GM21528 (cell line): ENCODE results near the gene GHRHR.

Experiments
- ATAC-seq: cut with Tn5 transposase; IDR thresholded peaks from one replicate; pipeline ENCODE4 v1.9.1; 2021; ENCODE audit warnings: mild to moderate bottlenecking, moderate library complexity; ENCODE audit not compliant: unreplicated experiment, low FRiP score

The GHRHR gene

GRCh38 chr7:30998180-30998579 is 34.4 kb downstream of the GHRHR start:
- ATAC-seq, result no peak

DNA sequence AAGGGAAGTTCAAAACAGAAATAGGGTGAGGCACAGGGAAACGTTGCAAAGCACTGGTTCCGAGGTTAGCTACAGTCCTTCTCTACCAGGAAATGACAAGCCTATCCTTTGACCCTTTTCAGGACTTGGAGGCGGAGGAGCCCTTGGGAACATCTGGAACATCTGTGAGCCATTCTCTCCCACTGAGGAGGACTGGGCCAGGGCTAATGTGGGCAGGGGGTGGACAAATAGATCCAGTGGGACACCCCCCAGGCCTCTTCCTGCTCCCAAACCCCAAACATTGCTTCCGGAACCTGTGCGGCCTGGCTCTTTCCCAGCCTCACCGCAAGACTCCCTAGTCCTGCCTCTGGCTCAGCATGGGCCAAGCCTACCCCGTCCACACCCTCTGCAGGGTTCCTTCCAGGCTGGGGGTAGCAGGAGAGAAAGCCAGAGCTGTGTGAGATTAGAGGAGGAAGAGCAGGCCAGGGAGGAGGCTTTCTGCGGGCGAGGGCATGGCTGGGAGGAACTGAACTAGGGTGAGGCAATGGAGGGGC is 36.5 kb downstream of the GHRHR start:
- ATAC-seq, result no peak

DNA sequence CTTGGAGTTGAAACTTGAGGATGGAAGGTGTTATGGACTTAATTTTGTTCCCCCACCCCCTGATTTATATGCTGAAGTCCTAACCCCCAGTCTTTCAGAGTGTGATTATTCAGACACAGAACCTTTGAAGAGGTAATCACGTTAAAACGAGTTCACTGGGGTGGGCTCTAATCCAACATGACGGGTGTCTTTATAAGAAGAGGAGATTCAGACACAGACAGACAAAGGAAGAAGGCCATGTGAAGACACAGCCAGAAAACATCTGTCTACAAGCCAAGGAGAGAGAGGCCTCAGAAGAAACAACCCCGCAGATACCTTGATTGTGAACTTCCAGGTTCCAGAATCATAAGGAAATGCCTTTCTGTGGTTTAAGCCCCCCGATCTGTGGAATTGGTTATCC is 37.0 kb downstream of the GHRHR start:
- no peak for ATAC-seq

DNA sequence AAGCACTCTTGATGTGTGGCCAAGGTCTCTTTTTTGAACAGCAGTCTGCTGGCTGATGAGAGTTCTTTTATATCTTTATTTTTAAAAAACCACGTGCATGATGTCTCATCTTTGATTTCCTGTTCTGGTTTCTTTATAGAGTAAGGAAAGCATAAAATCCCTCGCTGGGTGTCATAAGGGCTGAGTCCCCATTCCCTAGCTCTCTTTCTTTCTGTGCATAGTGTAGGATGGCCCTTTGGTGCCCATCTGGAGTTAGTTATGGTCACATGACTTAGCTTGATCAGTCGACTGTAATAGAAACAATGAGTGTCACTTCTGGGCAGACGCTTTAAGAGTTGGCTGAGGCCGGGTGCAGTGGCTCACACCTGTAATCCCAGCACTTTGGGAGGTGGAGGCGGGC is 38.5 kb downstream of the GHRHR start:
- ATAC-seq, result no peak

DNA sequence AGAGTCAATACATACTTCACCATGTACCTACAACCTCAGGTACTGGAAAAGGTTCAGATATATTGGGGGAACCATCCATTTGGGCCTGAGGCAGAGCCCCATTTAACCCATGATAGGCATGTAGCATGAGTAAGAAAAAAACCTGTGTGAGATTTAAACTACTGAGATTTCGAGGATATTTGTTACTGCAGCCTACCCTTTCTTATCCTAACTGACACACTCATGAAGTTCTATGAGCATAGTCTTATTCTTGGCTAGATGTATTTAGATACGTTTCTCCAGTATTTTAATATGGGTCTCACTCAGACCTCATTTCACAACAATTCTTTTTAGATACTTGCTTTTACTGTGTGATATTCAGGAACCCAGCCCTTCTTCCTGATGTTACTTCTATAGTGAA is 39.3 kb downstream of the GHRHR start:
- ATAC-seq, result no peak

DNA sequence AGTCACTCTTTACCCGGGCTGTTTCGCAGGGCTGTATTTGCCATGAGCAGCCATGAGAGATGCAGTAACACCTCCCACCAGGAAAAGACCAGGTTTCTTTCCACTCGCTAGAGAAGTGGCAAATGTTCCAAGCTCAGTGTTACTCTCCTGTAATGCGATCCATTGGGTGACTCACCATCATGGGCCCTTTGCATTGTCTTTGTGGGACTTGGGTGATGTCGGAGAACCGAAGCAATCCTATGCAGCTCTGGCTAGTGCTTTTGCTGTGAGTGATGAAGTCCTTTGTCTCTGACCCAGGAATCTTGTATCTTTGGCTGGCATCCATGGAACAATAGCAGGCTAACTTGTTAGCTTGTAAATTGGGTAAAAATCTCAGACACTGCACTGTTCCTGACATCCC is 40.0 kb downstream of the GHRHR start:
- ATAC-seq, result no peak

DNA sequence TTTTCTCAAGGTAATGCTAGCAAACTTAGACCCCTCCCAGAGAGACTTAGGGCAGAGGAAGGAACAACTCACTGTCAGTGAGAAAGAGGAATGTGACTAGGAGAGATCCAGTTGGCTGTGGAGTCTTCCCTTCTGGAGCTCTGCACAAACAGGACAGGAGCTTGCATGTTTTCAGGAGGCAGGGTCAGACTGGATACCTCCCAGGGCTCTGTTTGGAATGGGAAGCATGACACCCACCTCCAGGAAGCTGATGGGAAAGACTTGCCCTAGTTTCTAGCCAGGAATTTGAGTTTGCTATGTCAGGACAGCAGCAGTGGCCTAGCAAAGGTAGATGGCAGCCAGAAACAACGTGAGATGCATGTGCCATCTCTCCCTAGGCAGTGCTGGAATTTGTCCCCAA is 40.6 kb downstream of the GHRHR start:
- no peak for ATAC-seq

DNA sequence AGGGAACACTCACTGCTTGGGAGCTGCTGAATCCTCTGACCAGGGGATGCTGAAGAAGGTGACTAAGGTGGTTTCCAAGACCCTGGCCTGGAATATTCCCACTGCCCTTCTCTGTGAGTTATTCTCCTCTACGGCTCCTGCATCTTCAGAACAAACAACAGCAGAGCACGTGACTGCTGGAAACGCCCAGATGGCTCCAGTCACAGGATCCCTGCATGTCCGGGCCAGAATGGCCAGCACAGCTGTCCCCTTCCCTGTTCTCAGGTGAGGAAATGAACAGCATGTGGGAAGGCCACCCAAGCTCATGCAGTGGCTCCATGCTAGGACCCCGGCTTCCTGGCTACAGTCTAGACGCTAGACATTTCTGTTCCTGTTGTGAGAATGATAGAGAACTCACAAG is 43.1 kb downstream of the GHRHR start:
- ATAC-seq, result no peak

- ATAC-seq, result no peak
Measured at GRCh38 chr7:31007634-31008033, 43.9 kb downstream of the GHRHR start.

GRCh38 chr7:31014826-31015225 is 51.1 kb downstream of the GHRHR start:
- no peak for ATAC-seq

DNA sequence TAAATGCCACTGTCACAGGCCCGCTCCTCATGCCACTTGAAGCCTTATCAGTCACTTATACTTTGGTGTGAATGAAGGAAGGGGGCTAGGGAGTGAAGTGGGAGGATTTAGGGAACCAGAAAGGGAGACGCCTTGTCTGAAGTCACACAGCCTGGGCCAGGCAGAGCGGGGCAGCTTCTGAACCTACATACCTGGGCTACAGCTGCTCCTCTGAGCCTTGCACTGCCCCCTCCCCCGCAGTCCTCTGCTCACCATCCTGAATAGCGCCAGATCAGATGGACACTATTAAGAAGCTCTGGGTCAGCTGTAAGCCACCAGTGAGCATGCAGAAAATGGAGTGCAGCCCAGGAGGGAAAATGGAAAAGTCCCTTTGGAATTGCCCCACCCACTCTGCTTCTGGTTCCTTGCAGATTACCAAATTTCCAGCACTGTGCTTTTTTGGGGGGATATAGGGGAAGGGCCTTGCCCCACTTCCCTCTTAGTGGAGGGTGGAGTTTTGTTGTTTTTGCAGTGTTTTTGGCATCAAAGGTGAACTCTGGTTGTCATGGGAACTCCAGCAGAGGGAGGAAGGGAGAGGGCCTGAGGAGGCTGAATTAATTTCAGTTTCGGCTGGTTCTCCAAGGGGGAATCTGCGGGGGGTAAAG is 53.4 kb downstream of the GHRHR start:
- no peak for ATAC-seq

GRCh38 chr7:31017721-31018120 is 54.0 kb downstream of the GHRHR start:
- no peak for ATAC-seq

DNA sequence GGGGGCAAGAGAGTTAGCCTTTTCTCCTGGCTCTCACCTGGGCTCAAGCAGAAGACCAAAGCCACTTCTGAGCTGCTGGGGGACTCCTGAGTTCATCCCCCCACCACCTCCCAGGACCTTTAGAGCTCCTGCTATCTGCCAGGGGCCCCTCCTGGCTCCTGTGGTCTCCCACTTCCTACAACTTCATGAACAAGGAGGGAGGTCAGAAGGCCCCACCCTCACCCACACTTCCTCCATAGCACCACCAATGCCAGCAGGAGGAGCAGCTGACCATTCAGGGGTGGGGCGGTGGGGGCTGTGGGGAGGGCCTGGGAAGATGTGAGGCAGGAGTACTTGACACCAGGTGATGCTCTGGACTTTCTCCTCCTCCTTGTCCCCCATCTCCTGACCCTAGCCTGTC is 55.8 kb downstream of the GHRHR start:
- no peak for ATAC-seq

DNA sequence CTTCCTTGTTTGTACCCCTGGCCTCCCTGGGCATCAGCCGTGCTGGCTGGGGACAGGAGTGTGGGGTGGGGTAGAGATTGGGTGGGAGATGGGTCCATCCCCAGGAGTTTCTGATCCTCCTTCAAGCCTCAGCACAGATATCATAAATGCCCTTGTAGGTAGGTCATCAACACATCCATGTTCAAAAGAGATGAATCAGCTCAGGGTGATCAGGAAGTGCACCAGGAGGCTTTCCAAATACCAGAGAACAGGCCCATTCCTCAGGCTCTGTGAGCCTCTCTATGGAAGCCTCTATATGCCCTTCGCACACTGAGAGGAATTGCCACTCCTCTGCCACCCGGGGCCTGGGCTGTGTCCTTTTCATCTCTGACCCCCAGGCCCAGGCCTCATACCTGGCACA is 56.4 kb downstream of the GHRHR start:
- no peak for ATAC-seq

DNA sequence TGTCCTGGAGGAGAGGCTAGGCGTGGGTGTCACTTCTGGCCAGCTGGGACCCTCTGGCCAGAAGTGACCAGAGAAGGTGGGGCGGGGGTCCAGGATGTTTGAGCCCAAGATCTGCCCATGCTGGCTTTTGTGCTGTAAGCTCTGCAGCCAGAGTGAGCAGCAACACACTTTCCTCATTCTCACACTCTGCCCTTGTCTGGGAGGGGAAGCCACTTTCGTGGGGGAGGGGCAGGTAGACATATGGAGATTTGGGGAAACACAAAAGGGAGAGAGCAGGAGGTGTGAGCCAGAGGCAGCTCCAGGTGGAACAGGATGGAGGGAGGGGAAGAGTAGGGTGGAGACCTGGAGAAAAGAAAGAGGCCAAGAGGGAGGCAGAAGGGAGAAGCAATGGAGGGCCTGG is 56.9 kb downstream of the GHRHR start:
- no peak for ATAC-seq

DNA sequence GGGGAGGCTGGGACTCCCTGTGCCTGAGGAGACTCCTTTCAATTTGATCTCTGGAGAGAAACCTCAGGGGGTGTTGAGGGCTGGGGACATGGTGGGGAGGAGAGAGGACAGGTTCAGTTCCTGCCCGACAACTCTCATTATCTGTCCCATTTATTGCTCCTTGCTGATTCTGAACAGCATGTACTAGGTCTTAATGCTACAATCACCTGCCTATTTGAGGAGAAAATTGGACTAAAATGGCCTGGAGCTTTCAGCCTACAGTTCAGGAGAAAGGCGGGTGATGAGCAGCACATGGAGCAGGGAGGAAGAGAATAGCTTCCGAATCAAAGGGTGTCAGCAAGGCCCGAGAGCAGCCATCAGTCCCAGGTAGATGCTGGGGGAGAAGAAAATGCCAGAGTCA is 58.4 kb downstream of the GHRHR start:
- ATAC-seq, result no peak

- no peak for ATAC-seq
Measured at GRCh38 chr7:31022726-31023125, 59.0 kb downstream of the GHRHR start.

- no peak for ATAC-seq
Measured at GRCh38 chr7:31023877-31024276, 60.1 kb downstream of the GHRHR start.

DNA sequence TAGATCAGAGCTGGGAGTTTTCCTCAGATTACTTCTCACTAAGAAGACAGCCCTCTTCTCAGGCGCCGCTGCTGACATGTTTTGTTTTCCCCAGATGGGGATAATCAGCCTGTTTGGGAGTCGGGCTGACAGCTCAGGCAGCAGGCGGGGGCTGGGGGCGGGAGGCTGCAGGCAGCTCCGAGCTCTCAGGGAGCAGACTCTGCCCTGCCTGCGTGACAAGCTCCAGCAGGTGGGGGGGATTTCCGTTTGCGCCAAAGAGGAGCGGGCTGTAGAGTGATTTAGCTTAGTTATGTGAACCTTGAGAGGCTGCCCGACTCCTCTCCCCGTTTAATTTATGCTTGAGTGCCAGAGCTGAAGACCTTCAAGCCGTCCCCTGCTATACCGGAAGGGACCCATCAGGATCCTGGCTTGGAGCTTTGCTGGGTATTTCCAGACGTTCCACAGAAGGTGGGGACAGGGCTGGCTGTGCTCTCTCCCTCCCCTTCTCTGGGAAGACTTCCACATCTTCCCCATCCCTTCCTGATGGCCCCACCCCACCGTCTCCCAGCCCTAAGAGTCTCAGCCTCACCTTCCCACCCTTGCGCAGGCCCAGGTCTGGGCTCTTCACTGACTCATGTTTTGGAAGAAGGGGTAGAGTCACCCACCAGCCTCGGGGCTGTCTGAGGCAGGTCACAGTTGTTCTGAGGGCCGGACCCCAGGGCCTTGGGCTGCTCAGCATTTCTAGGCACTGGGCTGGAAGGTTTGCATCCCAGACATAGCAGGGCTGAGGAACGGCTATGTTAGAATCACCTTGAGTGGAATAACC is 63.6 kb downstream of the GHRHR start:
- no peak for ATAC-seq

GRCh38 chr7:31028006-31028405 is 64.3 kb downstream of the GHRHR start:
- ATAC-seq, result no peak

DNA sequence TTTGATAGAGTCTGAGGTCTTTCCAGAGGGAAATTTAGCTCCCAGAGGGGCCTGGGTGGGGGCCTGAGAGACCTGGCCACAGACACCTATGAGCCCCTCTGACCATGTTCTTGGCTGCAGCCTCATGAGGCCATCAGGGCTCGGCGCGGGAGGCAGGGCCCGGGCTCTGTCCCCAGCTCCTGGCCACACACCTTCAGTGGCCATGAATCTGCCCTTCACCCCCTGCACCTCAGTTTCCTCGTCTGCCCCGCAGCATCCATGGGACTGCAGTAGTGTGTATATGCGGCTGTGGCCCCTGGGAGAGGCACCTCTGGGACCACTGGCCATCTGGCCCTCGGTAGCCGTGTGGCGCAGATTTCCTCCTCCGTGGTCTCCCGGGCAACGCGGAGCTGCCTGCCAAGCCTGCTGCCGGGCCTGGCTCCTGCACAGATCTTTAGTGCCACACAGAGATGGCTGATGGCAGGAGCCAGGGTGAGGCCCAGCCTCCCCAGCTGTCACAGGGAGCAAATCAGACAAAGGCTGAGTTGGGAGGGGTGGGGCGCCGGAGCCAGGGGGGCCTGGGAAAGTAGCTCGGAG is 64.8 kb downstream of the GHRHR start:
- ATAC-seq, result no peak
